HG03280 (cell line): ENCODE data around the gene SMIM38.
"Not testable (repeated sequence)": the region's sequence is repeated elsewhere in the genome, so short reads cannot be mapped to it uniquely, and the experiment has no call there.

Source experiments
- ATAC-seq: cut with Tn5 transposase; IDR thresholded peaks from one replicate; pipeline ENCODE4 v1.9.1; 2021; ENCODE audit warnings: mild to moderate bottlenecking, moderate library complexity; ENCODE audit not compliant: unreplicated experiment

SMIM38 gene

GRCh38 chr11:69121621-69122325 is 34.0 kb upstream of the SMIM38 start:
- no peak for ATAC-seq

- no peak for ATAC-seq
Observed at GRCh38 chr11:69122326-69122629, 33.5 kb upstream of the SMIM38 start.

GRCh38 chr11:69122630-69123431 is 32.9 kb upstream of the SMIM38 start:
- ATAC-seq, result no peak

GRCh38 chr11:69123593-69124545 is 31.9 kb upstream of the SMIM38 start:
- ATAC-seq, result no peak

GRCh38 chr11:69125861-69126260 is 29.9 kb upstream of the SMIM38 start:
- ATAC-seq, result no peak

GRCh38 chr11:69126286-69126685 is 29.4 kb upstream of the SMIM38 start:
- ATAC-seq, result no peak

GRCh38 chr11:69127081-69127850 is 28.5 kb upstream of the SMIM38 start:
- no peak for ATAC-seq

- no peak for ATAC-seq
Observed at GRCh38 chr11:69127884-69128283, 27.9 kb upstream of the SMIM38 start.

- ATAC-seq, result no peak
Observed at GRCh38 chr11:69129053-69129452, 26.7 kb upstream of the SMIM38 start.

- ATAC-seq, result no peak
Observed at GRCh38 chr11:69129647-69130046, 26.1 kb upstream of the SMIM38 start.

GRCh38 chr11:69130654-69131053 is 25.1 kb upstream of the SMIM38 start:
- no peak for ATAC-seq

GRCh38 chr11:69131121-69131566 is 24.6 kb upstream of the SMIM38 start:
- no peak for ATAC-seq

GRCh38 chr11:69131644-69132300 is 24.0 kb upstream of the SMIM38 start:
- ATAC-seq, result no peak

GRCh38 chr11:69132301-69132670 is 23.4 kb upstream of the SMIM38 start:
- ATAC-seq, result no peak

GRCh38 chr11:69133251-69133650 is 22.5 kb upstream of the SMIM38 start:
- no peak for ATAC-seq

GRCh38 chr11:69134182-69134581 is 21.6 kb upstream of the SMIM38 start:
- ATAC-seq, result not testable (repeated sequence)

GRCh38 chr11:69134957-69135356 is 20.8 kb upstream of the SMIM38 start:
- no peak for ATAC-seq

- no peak for ATAC-seq
Observed at GRCh38 chr11:69135420-69136363, 20.0 kb upstream of the SMIM38 start.

GRCh38 chr11:69136471-69136870 is 19.3 kb upstream of the SMIM38 start:
- no peak for ATAC-seq
